Neural progenitor cell (in vitro differentiated cells): Measurements from ENCODE around the gene MGRN1. TPM values are rescaled to one million over a fixed set of nuclear protein-coding genes. Genes with fewer than 3 reads are reported as not detected.

Experiments used
- DNase-seq: peaks from one replicate; pipeline ENCODE4 v3.0.0-alpha.2; 2016; ENCODE audit warnings: low spot score
- H2AFZ ChIP-seq: fragments of 200-600 bp; sonication (generic); replicated peaks from 2 replicates; pipeline ENCODE4 v1.6.1; 2016; ENCODE audit warnings: antibody characterized with exemption
- H3F3A ChIP-seq: fragments of 200-600 bp; sonication (generic); 2 replicates; pipeline ENCODE4 v1.6.1; 2016; ENCODE audit warnings: antibody characterized with exemption, low read depth
- H3K27ac ChIP-seq: fragments of 200-600 bp; sonication (generic); 2 replicates; pipeline ENCODE4 v1.5.1; 2016; ENCODE audit warnings: mild to moderate bottlenecking
- H3K27me3 ChIP-seq: fragments of 200-600 bp; sonication (generic); 2 replicates; pipeline ENCODE4 v1.6.1; 2016; ENCODE audit warnings: mild to moderate bottlenecking, moderate library complexity
- H3K36me3 ChIP-seq: fragments of 200-600 bp; sonication (generic); 2 replicates; pipeline ENCODE4 v1.5.1; 2016
- H3K4me1 ChIP-seq: fragments of 200-600 bp; sonication (generic); 2 replicates; pipeline ENCODE4 v1.6.1; 2016; ENCODE audit warnings: mixed run types
- H3K4me2 ChIP-seq: fragments of 200-600 bp; sonication (generic); 2 replicates; pipeline ENCODE4 v1.6.1; 2016
- H3K4me3 ChIP-seq: fragments of 200-600 bp; sonication (generic); 2 replicates; pipeline ENCODE4 v1.5.1; 2016
- H3K79me2 ChIP-seq: fragments of 200-600 bp; sonication (generic); 2 replicates; pipeline ENCODE4 v1.6.1; 2016; ENCODE audit warnings: low read depth
- H3K9ac ChIP-seq: fragments of 200-600 bp; sonication (generic); 2 replicates; pipeline ENCODE4 v1.6.1; 2016
- H3K9me3 ChIP-seq: fragments of 200-600 bp; sonication (generic); 2 replicates; pipeline ENCODE4 v1.5.1; 2016; ENCODE audit warnings: low read depth
- H4K20me1 ChIP-seq: fragments of 200-600 bp; sonication (generic); 2 replicates; pipeline ENCODE4 v1.6.1; 2016; ENCODE audit warnings: low read depth
- H3K27ac Mint-ChIP-seq: 3 replicates; pipeline ENCODE4 v1.8.0; 2021; ENCODE audit warnings: mixed read lengths
- H3K27me3 Mint-ChIP-seq: 2 replicates; pipeline ENCODE4 v1.8.0; 2022; ENCODE audit warnings: low read depth, mild to moderate bottlenecking, inconsistent platforms, moderate library complexity, mixed read lengths; ENCODE audit not compliant: insufficient read depth
- H3K36me3 Mint-ChIP-seq: 3 replicates; pipeline ENCODE4 v1.8.0; 2021; ENCODE audit warnings: mixed read lengths
- H3K4me1 Mint-ChIP-seq: 3 replicates; pipeline ENCODE4 v1.8.0; 2021; ENCODE audit warnings: mixed read lengths
- H3K4me3 Mint-ChIP-seq: 3 replicates; pipeline ENCODE4 v1.8.0; 2021; ENCODE audit warnings: mild to moderate bottlenecking, moderate library complexity, mixed read lengths
- H3K9me3 Mint-ChIP-seq: 3 replicates; pipeline ENCODE4 v1.8.0; 2020; ENCODE audit warnings: mixed read lengths
- CTCF ChIP-seq: fragments of 200-600 bp; sonication (generic); IDR thresholded peaks from 2 replicates; pipeline ENCODE4 v1.5.1; 2017; ENCODE audit warnings: antibody characterized with exemption, mild to moderate bottlenecking
- EZH2 ChIP-seq: fragments of 200-600 bp; sonication (generic); IDR thresholded peaks from 2 replicates; pipeline ENCODE4 v1.6.1; 2017; ENCODE audit warnings: antibody characterized with exemption, mild to moderate bottlenecking, moderate library complexity
- EZH2phosphoT487 ChIP-seq: fragments of 200-600 bp; sonication (generic); IDR thresholded peaks from 2 replicates; pipeline ENCODE4 v1.6.1; 2017; ENCODE audit warnings: antibody characterized with exemption
- total RNA-seq: library from RNA; depleted of rRNA; stranded (reverse); fragments of >200 nt; gene quantifications from 2 replicates; pipeline ENCODE4 v1.2.3, GENCODE V29; 2015; ENCODE audit warnings: low replicate concordance

MGRN1 gene
- total RNA-seq, 1 donor from 2014 or later: 17.5 TPM

GRCh38 chr16:4673387-4674046, 48.9 kb downstream of the MGRN1 start:
- Histone ChIP-seq H3F3A (no peaks in the 10 kb centered on the region), H3K4me3 (no peak overlapping the region), H3K4me1 (no peaks in the 10 kb centered on the region), H3K4me2 (no peak overlapping the region), H4K20me1 (peaks cover 3% of the 10 kb centered on the region), H3K27me3 (no peaks in the 10 kb centered on the region), H3K79me2 (no peaks in the 10 kb centered on the region), H3K9ac (no peak overlapping the region), H3K9me3 (no peaks in the 10 kb centered on the region), H2AFZ (no peak overlapping the region), H3K36me3 (no peaks in the 10 kb centered on the region), H3K27ac (no peak overlapping the region)
- no peak for DNase-seq
- Mint-ChIP-seq H3K27me3 (peaks cover 2% of the 10 kb centered on the region), H3K36me3 (peaks cover 7% of the 10 kb centered on the region), H3K4me3 (no peak overlapping the region), H3K27ac (peak overlapping the region; percentile 62), H3K9me3 (no peaks in the 10 kb centered on the region), H3K4me1 (no peaks in the 10 kb centered on the region)
- TF ChIP-seq EZH2phosphoT487 (no peak), EZH2 (no peak), CTCF (no peak)

- peaks cover 3% of the 10 kb centered on the region for H4K20me1 ChIP-seq
- H3K4me2 ChIP-seq: no peak overlapping the region
- no peak overlapping the region for H3K4me3 Mint-ChIP-seq
- no peaks in the 10 kb centered on the region for H3K9me3 ChIP-seq
- no peak overlapping the region for H2AFZ ChIP-seq
- peaks cover 2% of the 10 kb centered on the region for H3K27me3 Mint-ChIP-seq
- H3K9ac ChIP-seq: no peak overlapping the region
- no peak overlapping the region for H3K4me3 ChIP-seq
- no peak for DNase-seq
- H3F3A ChIP-seq: no peaks in the 10 kb centered on the region
- no peaks in the 10 kb centered on the region for H3K4me1 Mint-ChIP-seq
- H3K27ac ChIP-seq: no peak overlapping the region
- no peaks in the 10 kb centered on the region for H3K9me3 Mint-ChIP-seq
- peaks cover 3% of the 10 kb centered on the region for H3K36me3 Mint-ChIP-seq
- no peaks in the 10 kb centered on the region for H3K36me3 ChIP-seq
- no peaks in the 10 kb centered on the region for H3K79me2 ChIP-seq
- H3K4me1 ChIP-seq: no peaks in the 10 kb centered on the region
- H3K27ac Mint-ChIP-seq: no peak overlapping the region
- no peak for TF ChIP-seq EZH2phosphoT487
- TF ChIP-seq CTCF: no peak
- no peak for TF ChIP-seq EZH2
- H3K27me3 ChIP-seq: no peaks in the 10 kb centered on the region
Observed at GRCh38 chr16:4674926-4675530, 50.4 kb downstream of the MGRN1 start.

GRCh38 chr16:4675864-4676786, 51.5 kb downstream of the MGRN1 start:
- no peak overlapping the region for H3K27ac ChIP-seq
- H3K9ac ChIP-seq: peak overlapping the region; percentile 20
- H3K4me2 ChIP-seq: no peak overlapping the region
- Mint-ChIP-seq H3K4me3 (no peak overlapping the region), H3K4me1 (no peaks in the 10 kb centered on the region), H3K9me3 (no peaks in the 10 kb centered on the region), H3K27me3 (peaks cover 2% of the 10 kb centered on the region), H3K36me3 (peaks cover 3% of the 10 kb centered on the region), H3K27ac (peak overlapping the region; percentile 63)
- H3K27me3 ChIP-seq: no peaks in the 10 kb centered on the region
- TF ChIP-seq EZH2 (no peak), CTCF (no peak), EZH2phosphoT487 (no peak)
- no peaks in the 10 kb centered on the region for H3F3A ChIP-seq
- H3K4me1 ChIP-seq: no peaks in the 10 kb centered on the region
- H3K4me3 ChIP-seq: no peak overlapping the region
- H3K79me2 ChIP-seq: no peaks in the 10 kb centered on the region
- no peak overlapping the region for H2AFZ ChIP-seq
- no peak for DNase-seq
- H3K36me3 ChIP-seq: no peaks in the 10 kb centered on the region
- no peaks in the 10 kb centered on the region for H3K9me3 ChIP-seq
- H4K20me1 ChIP-seq: peaks cover 3% of the 10 kb centered on the region
